OCI-LY7 (cell line): Measurements from ENCODE around the gene E2F4.

Experiments
- CTCF ChIP-seq: fragments of 200-600 bp; sonication (generic); conservative IDR thresholded peaks from 2 replicates; pipeline ENCODE4 v1.5.1; 2014; ENCODE audit warnings: mild to moderate bottlenecking, antibody characterized with exemption, low read length, moderate library complexity, mixed read lengths
- EZH2phosphoT487 ChIP-seq: fragments of 200-600 bp; sonication (generic); IDR thresholded peaks from 2 replicates; pipeline ENCODE4 v1.6.1; 2018; ENCODE audit warnings: low read depth, borderline replicate concordance, mild to moderate bottlenecking, mixed run types, antibody characterized with exemption, low read length, moderate library complexity, mixed read lengths

GRCh38 chr16:67173323-67173722, 18.6 kb upstream of the E2F4 start:
- no peak for TF ChIP-seq CTCF
- no peak for TF ChIP-seq EZH2phosphoT487
